HG02610 (cell line): ENCODE data around the gene EPGN.

Experiments used
- ATAC-seq: cut with Tn5 transposase; IDR thresholded peaks from one replicate; pipeline ENCODE4 v1.9.1; 2021; ENCODE audit warnings: mild to moderate bottlenecking, moderate library complexity; ENCODE audit not compliant: unreplicated experiment

The EPGN gene

DNA sequence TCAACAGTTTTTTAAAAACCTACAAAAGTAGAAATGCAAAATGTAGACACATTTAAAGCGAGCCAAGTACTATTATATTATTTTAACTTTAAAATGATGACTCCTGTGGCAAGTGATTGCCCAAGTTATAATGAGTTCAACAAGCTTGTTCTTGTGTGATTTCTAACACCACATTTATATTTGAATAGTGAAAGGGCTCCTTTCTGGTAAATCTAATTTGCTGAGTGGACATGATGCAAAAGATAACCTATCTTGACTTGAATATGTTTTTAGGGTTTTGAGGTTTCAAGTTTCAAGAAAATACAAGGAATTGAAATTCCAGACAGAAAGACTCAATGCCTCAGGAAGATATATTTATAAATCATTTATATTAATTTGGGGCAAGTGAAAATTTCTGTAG lies 1.1 kb upstream of the EPGN start:
- ATAC-seq, result no peak

DNA sequence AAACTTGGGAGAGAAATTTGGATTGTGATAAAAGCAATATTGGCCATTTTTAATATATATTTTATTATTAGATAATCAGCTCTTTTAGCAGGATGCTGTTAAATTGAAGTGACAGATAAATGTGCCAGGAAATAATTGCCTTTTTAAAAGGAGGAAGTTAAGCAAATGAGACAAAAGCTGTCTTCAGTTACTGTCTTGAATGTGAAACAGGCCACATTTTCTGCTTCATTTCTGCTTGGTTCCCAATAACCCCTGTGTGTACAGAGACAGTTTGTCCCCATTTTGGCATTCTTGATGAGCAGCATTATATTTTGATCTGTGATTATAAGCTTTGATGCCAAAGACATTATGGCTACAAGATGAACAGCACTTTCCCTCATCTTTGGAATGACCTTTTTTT lies 953 bp downstream of the EPGN start:
- no peak for ATAC-seq

DNA sequence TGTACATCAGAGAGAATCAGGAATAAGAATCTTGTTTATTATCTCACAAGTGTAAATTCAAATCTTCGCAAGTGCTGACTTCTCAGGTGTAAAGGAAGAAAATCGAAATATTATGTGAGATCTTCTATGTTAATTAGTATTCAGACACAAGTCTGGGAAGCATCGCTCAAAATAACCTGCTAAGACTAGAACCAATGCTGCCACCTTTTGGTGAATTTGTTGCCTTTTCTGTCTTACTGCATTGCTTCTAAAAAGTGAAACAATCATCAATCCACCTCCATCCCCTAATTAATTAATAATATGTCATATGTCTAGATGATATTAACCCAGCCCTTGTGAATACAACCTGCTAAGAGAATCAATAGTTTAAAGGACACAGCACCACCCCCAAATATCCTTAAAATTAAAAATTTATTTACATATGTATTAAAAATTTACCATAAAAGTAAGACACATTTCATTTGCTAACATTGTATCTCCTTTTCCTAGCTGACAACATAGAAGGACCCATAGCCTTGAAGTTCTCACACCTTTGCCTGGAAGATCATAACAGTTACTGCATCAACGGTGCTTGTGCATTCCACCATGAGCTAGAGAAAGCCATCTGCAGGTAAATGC lies 3.5 kb downstream of the EPGN start:
- peak; percentile 46 for ATAC-seq

DNA sequence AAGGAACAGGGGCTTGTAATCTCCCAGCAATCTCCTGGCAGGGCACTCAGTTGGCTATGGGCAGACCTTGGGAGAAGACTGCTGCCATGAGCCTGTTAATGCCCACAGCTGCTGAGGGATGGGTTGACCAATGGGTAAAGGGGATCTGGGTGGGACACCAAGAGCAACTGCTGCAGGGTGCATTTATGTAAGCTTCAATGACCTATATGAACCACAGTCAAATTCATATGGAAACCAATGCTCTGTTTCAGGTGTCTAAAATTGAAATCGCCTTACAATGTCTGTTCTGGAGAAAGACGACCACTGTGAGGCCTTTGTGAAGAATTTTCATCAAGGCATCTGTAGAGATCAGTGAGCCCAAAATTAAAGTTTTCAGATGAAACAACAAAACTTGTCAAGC lies 6.1 kb downstream of the EPGN start:
- peak; percentile 56 for ATAC-seq

DNA sequence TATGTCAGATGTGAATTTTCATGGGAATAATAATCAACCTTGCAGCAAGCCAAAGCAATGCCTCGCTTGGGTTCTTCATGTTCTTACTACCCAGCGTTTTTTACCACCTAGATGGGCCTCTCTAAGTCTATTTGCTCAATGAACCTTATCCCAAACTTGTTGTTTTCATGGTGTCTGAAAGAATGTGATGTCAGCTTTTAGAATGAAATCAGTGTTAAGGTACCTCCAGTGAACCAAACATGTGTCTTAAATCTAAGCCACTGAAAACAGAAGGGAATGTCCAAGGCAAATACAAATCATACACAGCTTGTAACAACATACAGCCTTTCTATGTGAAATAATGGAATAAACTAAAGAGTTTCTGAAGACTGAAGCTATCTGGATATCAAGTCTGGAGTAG lies 6.7 kb downstream of the EPGN start:
- ATAC-seq, result peak; percentile 59

DNA sequence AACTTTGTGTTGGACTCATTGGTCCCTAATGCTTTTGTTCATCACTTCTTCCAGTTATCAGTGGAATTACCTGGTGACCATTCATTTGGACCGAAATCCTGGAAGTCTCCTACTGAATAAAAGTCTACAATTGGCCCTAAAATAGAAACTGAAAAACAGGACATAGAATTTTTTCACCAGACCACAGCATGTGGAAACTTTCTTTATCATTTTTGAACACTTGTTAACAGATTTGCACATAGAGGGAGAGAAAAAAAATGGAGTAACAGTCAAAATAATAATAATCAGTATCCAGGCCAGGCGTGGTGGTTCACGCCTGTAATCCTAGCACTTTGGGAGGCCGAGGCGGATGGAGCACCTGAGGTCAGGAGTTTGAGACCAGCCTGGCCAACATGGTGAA lies 7.1 kb downstream of the EPGN start:
- ATAC-seq, result no peak

DNA sequence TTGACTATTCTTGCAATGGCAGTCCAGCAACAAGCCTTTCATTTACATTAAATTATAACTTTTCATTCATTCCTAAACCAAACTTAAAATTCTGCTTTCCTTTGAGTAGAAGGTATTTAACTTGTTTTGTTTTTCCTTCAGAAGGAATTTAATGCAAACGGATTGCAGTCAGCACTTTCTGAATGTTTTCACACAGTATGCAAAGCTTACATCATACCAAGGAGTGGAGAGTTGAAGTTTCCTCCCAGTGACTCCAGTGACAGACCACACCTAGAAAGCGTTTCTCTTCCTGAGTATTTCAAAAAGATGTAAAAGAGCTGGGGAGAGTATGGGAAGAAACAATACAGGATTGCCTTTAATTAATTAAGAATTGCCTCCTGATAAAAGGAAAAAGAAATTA lies 8.1 kb downstream of the EPGN start:
- ATAC-seq, result no peak

DNA sequence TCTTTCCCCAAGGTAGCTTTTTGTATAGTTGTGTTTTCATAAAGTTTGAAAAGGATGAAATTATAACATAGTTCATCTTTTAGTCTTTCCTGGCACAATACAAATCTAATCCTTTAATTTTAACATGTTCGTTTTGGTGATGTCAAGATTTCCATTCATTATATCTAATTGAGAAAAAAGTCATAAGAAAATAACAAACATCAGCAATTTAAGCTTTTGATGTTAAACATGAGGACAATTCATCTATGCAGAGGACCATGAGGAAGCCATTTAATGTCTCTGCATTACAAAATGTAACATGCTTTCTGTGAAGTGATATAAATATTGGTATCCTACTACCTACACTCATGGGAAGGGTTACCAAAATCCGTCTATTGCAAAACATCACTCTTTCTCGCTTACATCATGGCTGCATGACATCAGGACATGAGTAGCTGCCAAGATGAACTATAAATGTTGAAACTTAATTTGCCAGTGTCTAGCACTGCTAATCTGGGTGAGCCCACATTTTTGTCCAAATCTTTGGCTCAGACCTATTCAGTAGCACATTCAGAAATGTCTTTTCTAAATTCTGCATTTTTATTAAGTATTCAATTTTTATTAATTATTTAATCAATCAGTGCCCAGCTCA lies 9.5 kb downstream of the EPGN start:
- ATAC-seq, result no peak

DNA sequence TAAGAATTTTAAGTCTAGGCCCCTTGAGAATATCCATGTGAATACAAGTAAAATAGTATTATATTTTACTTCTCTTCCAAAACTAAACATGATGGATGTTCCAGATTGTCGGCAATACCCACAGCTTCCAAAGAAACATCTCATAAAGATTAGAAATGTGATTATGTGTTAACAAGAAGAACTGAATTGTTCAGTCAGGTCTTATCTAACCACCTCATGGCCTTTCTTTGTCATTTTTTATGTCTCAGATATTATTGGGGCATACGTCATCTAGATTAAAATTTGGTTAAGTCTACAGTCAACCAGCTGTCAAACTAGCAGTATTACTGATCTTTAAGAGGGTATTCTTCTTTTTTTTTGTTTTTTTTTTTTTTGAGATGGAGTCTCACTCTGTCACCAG lies 10.0 kb downstream of the EPGN start:
- ATAC-seq, result no peak

DNA sequence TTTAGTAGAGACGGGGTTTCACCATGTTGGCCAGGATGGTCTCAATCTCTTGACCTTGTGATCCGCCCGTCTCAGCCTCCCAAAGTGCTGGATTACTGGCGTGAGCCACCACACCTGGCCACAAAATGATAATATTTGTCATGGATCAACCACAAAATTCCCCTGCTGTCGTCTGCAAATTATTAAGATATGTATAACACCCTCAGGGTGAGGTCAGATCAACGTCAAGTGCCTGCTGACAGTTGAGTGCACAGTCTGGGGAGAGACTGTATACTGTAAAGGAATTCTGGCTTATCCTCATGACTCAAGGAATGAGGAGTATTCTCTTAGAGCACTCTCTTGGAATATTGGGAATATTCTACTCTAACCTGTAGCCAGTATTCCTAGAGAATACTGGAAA lies 11.2 kb downstream of the EPGN start:
- no peak for ATAC-seq

DNA sequence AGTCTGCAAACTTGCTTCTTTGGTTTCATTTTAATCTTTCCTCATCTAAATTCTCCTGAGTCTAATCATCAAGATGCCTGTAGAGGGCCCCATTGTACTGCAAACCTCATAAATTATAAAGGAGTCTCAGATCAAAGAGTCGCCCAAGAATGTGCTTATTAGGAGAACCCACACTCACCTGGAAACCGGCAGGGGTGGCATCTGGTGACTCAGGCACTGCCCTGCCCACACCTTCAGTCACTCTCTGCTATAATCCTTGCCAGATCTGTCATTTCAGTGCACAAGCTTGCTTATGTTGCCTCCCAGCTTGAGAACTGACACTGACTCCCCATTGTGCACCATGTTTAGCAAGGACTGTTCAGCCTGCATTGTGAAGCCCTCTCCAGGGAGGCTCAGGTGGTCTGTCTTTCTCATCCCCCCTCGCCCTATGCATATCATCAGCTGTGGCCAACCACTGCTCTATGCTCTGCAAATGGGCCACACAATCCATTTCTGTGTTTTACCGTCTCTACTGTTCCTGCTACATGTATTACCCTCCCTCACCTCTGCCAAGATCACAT lies 12.4 kb downstream of the EPGN start:
- ATAC-seq, result peak; percentile 72

DNA sequence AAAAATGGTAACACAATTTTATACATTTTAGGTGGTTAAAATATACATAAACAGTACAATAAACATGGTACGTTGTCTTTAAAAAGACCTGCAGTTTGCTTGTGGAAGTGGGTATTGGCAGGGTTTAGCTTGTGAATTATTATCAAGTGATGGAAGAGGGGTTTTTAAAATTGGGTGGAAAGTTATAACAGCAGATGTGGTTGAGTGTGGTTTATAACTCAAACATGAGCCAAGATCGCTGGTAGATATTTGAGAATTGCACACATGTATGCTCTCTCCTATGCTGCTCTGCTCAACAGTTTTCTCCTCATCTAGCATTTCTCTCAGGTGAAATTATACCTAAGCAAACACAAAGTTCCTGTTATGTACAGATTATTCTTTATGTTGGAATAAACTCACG lies 14.0 kb downstream of the EPGN start:
- no peak for ATAC-seq

DNA sequence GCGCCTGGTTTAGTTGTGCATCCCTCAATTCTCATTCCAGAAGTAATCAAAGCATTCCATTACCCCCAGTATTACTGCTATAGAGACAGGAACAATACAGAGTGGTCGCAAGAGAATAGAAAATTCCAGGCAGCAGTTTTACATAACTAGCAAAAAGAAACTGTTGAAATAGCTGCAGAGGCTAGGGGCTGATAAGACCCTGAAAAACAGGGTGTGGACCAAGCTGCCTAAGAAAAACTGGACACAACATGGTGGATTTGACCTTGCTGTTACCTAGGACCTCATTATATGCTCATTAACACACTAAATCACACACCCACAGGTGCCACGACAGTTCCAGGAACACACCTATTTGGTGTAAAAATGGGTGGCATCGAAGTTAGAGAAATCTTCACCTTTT lies 15.4 kb downstream of the EPGN start:
- ATAC-seq, result no peak

DNA sequence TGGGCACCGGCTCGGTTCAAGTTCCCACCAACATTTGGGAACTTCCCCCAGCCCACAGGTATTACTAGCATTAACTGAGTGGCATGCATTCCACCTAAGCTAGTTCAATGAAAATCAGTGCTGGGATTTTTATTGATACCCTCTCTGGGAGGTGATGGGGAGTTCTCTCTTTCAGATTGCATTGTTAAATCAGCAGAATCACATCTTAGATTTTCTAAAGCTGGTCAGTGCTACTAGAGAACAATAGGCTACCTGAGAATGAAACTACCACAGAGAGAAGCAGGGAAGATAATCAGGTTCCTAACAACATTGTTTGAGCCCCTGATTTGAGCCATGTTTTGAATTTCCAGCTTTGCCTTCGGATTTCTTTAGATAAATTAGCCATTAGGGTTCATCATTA lies 16.0 kb downstream of the EPGN start:
- no peak for ATAC-seq

DNA sequence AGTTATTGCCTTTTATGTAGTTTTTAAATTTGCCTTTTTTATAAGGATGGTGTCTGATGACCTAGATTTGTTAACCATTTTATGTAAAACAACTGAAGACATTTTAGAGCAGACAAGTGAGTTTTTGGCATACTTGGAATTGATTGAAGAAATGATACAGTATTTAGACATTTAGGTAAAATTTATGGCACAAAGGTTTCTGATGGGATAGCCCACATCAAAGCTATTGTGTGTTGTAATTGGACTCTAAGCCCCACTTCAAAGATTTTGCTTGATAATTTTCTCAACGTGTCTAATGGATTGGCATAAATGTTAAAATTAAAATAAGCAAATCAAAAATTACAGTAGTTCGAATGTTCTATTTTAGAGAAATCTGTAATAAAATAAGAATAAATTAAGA lies 17.6 kb downstream of the EPGN start:
- no peak for ATAC-seq

DNA sequence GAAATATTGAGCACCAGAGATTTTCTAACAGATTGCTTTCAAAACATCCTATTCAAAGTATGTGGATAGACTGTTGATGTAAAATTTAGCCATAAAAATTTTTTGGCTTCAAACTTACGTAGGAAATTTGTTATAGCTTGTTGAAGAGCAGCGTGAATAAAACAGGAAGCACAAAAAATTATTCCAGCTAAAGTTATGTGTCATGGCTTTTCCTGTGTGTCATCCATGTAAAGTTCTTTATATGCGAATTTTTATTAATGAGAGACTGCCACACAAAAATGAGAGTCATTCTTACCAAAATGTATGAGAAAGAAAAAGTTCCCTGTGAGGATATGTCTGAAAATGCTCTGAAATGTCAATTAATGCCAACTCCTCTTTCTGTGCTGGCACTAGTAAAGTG lies 19.5 kb downstream of the EPGN start:
- ATAC-seq, result no peak

DNA sequence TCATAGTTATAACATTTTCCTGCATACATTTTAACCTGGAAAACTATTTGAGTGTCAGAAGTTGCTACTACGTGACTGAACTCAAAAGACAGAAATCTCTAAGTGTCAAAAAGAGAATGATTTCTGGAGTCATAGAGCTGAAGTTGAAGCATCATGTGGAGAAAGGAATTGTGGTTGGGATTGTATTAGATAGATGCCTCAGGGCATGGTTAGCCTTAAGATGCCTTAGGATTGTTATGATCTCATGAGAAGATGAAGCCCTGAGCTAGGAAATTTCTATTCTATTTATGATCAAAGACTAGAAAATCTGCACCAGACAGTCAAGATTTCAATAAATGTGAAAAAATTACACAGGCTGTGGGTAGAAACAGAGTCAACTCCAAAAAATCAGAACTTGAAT lies 20.2 kb downstream of the EPGN start:
- no peak for ATAC-seq

DNA sequence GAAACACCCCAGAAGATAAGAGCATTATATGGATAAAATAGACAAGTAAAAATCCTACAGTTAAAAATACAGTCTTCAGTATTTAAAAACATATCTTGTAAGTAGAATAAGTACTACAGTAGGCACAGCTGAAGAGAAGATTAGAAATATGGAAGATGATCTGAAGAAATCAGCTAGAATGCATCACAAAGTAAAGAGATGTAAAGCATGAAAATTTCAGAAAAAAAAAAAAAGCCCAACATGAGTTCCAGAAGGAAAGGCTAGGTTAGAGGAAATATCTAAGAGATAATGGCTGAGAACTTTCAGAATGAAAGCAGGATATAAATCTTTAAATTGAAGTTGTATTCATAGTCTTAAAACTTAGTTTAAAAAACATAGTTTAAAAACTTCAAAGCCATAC lies 21.0 kb downstream of the EPGN start:
- no peak for ATAC-seq

DNA sequence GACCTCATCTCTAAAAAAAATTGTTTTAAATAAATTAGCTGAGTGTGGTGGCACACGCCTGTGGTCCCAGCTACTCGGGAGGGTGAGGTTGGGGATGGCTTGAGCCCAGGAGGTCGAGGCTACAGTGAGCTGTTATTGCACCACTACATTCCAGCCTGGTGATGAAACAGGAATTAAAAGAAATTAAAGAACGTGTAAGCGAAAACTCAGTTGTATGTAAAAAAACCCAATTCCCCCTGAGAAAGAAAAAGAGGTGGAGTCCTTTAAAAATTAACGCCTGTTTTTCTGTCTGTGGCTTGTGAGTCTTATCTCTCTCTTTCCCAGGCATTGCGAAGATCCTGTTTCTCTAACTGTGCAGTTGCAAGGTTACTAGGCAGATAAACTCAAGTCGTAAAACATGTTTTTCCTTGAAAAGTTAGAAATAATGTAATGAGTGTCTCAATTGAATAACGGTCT lies 22.1 kb downstream of the EPGN start:
- ATAC-seq, result no peak

DNA sequence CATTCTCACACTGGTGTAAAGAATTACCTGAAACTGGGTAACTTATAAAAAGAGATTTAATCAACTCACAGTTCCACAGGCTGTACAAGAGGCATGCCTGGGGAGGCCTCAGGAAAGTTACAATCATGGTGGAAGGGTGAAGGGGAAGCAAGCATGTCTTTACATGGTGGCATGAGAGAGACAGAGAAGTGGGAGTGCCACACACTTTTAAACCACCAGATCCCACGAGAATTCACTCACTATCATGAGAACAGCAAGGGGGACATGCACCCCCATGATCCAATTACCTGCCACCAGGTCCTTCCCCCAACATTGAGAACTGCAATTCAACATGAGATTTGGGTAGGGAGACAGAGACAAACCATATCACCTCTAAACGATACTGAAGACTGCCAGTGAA lies 23.0 kb downstream of the EPGN start:
- no peak for ATAC-seq

DNA sequence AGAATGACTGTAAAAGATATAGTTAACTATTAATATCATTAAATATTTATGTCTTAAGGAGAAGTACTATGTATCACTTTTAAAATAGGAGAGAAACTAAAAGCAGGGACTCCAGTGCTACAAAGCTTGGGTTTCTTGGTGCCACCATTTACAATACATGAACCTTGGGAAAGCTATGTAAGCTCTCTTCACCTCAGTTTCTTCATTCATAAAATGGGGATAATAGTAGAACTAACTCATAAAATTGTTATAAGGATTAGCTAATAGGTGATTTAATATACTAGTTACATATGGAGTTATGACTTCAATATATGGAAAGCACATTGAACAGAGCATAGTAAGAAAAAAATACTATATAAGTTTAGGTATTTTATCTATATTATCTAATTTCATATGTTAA lies 23.7 kb downstream of the EPGN start:
- no peak for ATAC-seq

DNA sequence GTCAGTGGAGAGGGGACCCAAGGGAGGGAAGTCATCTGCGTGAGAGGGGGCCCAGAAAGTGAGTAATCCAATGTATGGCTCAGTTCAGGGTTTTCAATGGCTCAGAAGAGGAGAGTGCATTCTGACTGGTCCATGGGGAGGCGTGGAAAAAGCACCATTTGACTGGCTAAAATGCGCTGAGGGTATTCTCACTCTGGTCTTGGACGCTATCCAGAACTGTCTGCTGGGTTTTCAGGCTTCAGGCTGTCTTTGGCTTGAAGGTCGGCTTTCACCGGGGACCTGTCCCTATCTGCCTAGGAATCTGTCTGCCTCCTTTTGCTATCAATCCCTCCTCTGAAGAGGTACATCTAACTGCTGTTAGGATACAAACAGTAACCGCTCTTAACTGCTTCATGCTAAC lies 26.4 kb downstream of the EPGN start:
- no peak for ATAC-seq
